C4-2B (cell line): ENCODE results near the gene TNRC18.

Experiments
- ZFX ChIP-seq: fragments of 450-650 bp; IDR thresholded peaks from 2 replicates; pipeline ENCODE4 v1.6.1; 2017
- TF ChIP-seq, protein P1 (sequence below): fragments of 450-650 bp; conservative IDR thresholded peaks from 2 replicates; pipeline ENCODE4 v1.5.1; 2017; ENCODE audit warnings: mild to moderate bottlenecking

DNA sequence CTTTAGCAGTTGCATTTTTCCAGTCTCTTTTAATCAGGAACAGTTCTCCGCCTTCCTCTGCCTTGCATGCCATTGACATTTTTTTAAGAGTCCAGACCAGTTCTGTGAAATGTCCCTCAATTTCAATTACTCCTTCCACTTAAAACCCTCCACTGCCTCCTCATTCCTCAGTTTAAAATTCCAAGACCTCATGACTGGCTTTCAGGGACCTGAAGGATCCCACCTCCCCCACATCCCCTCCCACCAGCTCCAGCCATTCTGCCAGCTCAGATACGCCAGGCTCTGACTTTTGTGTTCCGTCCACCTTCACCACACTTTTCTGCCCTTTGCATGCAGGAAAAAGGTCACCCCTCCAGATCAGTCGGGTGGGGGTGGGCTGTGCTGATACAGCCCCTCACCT lies 8.7 kb downstream of the TNRC18 start:
- TF ChIP-seq, protein P1, sequence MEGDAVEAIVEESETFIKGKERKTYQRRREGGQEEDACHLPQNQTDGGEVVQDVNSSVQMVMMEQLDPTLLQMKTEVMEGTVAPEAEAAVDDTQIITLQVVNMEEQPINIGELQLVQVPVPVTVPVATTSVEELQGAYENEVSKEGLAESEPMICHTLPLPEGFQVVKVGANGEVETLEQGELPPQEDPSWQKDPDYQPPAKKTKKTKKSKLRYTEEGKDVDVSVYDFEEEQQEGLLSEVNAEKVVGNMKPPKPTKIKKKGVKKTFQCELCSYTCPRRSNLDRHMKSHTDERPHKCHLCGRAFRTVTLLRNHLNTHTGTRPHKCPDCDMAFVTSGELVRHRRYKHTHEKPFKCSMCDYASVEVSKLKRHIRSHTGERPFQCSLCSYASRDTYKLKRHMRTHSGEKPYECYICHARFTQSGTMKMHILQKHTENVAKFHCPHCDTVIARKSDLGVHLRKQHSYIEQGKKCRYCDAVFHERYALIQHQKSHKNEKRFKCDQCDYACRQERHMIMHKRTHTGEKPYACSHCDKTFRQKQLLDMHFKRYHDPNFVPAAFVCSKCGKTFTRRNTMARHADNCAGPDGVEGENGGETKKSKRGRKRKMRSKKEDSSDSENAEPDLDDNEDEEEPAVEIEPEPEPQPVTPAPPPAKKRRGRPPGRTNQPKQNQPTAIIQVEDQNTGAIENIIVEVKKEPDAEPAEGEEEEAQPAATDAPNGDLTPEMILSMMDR: no peak
- no peak for TF ChIP-seq ZFX
